Body of pancreas (tissue), 4 donors: ENCODE data around the gene TTC4. TPM values are rescaled to one million over a fixed set of nuclear protein-coding genes. Genes with fewer than 3 reads are reported as not detected.

Experiments used
- ATAC-seq: fragments of 150-250 bp; one replicate; pipeline ENCODE4 v1.9.1; 2016
- DNase-seq, 4 donors: peaks; one replicate each; pipeline ENCODE4 v3.0.0-alpha.2; 2019
- H3K27ac ChIP-seq, 4 donors: fragments of 200-600 bp; sonication (generic); 1 replicate in 3 of 4; 2 replicates in 1 of 4; pipeline versions ENCODE4 v1.5.1 to v1.6.1; 2016 to 2019; ENCODE audit warnings: mild to moderate bottlenecking in 1 of 4, mixed read lengths in 1 of 4, moderate library complexity in 1 of 4
- H3K27me3 ChIP-seq, 2 donors: fragments of 200-600 bp; sonication (generic); one replicate each; pipeline ENCODE4 v1.6.0; 2016; ENCODE audit warnings: mild to moderate bottlenecking in 1 of 2
- H3K36me3 ChIP-seq, 2 donors: fragments of 200-600 bp; sonication (generic); replicated peaks in 1 of 2; 2 replicates each; pipeline ENCODE4 v1.5.1; 2016; ENCODE audit warnings: low read depth in 2 of 2; ENCODE audit not compliant: insufficient read depth in 1 of 2
- H3K4me1 ChIP-seq: fragments of 200-600 bp; sonication (generic); one replicate; pipeline ENCODE4 v1.6.0; 2016
- H3K4me3 ChIP-seq, 2 donors: fragments of 200-600 bp; sonication (generic); 1 replicate in 1 of 2; 2 replicates in 1 of 2; pipeline ENCODE4 v1.5.1; 2016 to 2019
- H3K9me3 ChIP-seq, 3 donors: fragments of 200-600 bp; sonication (generic); 1 replicate in 2 of 3; 2 replicates in 1 of 3; pipeline ENCODE4 v1.5.1; 2016
- CTCF ChIP-seq, 7 experiments: fragments of 450-650 bp in 4 of 7; fragments of 200-600 bp in 3 of 7; sonication (generic) in 3 of 7; IDR thresholded peaks; one replicate each; pipeline ENCODE4 v1.5.1; 2016 to 2019; ENCODE audit warnings: antibody characterized with exemption in 7 of 7
- POLR2A ChIP-seq, 3 donors: fragments of 450-650 bp; IDR thresholded peaks; one replicate each; pipeline ENCODE4 v1.6.1; 2016; ENCODE audit warnings: antibody characterized with exemption in 3 of 3, mild to moderate bottlenecking in 2 of 3
- WGBS, 2 donors: methylation state at CpG; one replicate each; pipeline ENCODE4 v1.1.5; 2017; 5-methylcytosine and 5-hydroxymethylcytosine counted together
- intact Hi-C: fragments of 100-400 bp; cut with DNase I; formaldehyde crosslinking; loops from one replicate; pipeline ENCODE4 v1.15.1; 2023
- total RNA-seq, 2 donors: library from RNA; depleted of rRNA; stranded (reverse); fragments of >200 nt; gene quantifications; one replicate each; pipeline ENCODE4 v1.1.0, GENCODE V29; 2016

The TTC4 gene
- total RNA-seq, 2 donors from 2014 or later = 15.0 to 21.1 TPM

- peaks cover 0 to 16% of the 10 kb centered on the region in 2 donors for H3K36me3 ChIP-seq
- no peaks in the 10 kb centered on the region for H3K27me3 ChIP-seq
- H3K4me3 ChIP-seq = no peak overlapping the region
- ATAC-seq (no peak), DNase-seq (no peak)
- no peak overlapping the region for H3K27ac ChIP-seq
- H3K4me1 ChIP-seq = no peaks in the 10 kb centered on the region
- no peak for TF ChIP-seq CTCF (IDR thresholded peaks at IDR 0.05)
- TF ChIP-seq POLR2A (IDR thresholded peaks at IDR 0.05) = no peak
- intact Hi-C loops = no loop called here
- WGBS, 2 donors = 79 to 91% methylated on average over 4 of the region's 4 CpGs
- no peaks in the 10 kb centered on the region for H3K9me3 ChIP-seq
These were observed 26.6 kb downstream of the TTC4 start for GRCh38 chr1:54742282-54742681.

GRCh38 chr1:54743416-54744226 is 28.0 kb downstream of the TTC4 start:
- intact Hi-C loops = no loop called here
- DNase-seq = no peak
- no peaks in the 10 kb centered on the region for H3K27me3 ChIP-seq
- H3K4me3 ChIP-seq = no peak overlapping the region
- peaks cover 0 to 8% of the 10 kb centered on the region in 2 donors for H3K36me3 ChIP-seq
- H3K27ac ChIP-seq = no peak overlapping the region
- H3K9me3 ChIP-seq = no peaks in the 10 kb centered on the region
- 79 to 89% methylated on average over 7 to 12 of the region's 12 CpGs for WGBS, 2 donors
- TF ChIP-seq POLR2A (IDR thresholded peaks at IDR 0.05) (no peak), CTCF (IDR thresholded peaks at IDR 0.05) (no peak)
- no peaks in the 10 kb centered on the region for H3K4me1 ChIP-seq
- ATAC-seq = no peak

GRCh38 chr1:54744696-54745095 is 29.0 kb downstream of the TTC4 start:
- H3K36me3 ChIP-seq = peaks cover 0 to 4% of the 10 kb centered on the region in 2 donors

DNA sequence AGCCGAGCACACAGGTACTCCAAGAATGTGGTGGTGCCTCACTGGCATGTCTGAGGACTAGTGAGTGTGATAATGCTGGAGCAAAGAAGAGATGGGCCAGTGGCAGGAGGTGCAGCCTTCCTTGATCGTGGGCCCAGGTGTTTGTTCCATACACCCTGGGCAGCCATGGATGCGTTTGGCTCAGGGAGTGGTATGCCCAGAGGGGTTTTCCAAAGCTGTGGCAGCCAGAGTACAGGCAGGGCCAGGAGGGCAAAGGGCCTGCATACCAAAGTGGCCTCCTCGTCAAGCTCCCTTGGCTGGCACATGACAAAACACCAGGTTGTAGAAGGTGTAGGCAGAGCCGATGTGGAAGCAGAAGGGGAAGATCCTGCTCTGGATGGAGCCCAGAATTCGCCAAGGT is 29.6 kb downstream of the TTC4 start:
- DNase-seq (no peak), ATAC-seq (no peak)
- Histone ChIP-seq H3K9me3 (no peaks in the 10 kb centered on the region), H3K4me1 (no peaks in the 10 kb centered on the region), H3K27me3 (no peaks in the 10 kb centered on the region), H3K4me3 (no peak overlapping the region), H3K36me3 (peaks cover 0 to 2% of the 10 kb centered on the region in 2 donors), H3K27ac (no peak overlapping the region)
- TF ChIP-seq CTCF (IDR thresholded peaks at IDR 0.05) (no peak), POLR2A (IDR thresholded peaks at IDR 0.05) (no peak)
- intact Hi-C loops = no loop called here
- WGBS, 2 donors = 83 to 87% methylated on average over 5 to 6 of the region's 6 CpGs

More at GRCh38 chr1:54744696-54745095, 29.0 kb downstream of the TTC4 start:
- DNase-seq = no peak
- Histone ChIP-seq H3K27me3 (no peaks in the 10 kb centered on the region), H3K4me1 (no peaks in the 10 kb centered on the region), H3K27ac (no peak overlapping the region), H3K4me3 (no peak overlapping the region), H3K9me3 (no peaks in the 10 kb centered on the region)
- TF ChIP-seq POLR2A (IDR thresholded peaks at IDR 0.05) = no peak
- TF ChIP-seq CTCF (IDR thresholded peaks at IDR 0.05) = no peak
- 84 to 89% methylated on average over 3 of the region's 3 CpGs for WGBS, 2 donors
- ATAC-seq = no peak
- intact Hi-C loops = no loop called here

GRCh38 chr1:54745864-54746263 is 30.2 kb downstream of the TTC4 start:
- Histone ChIP-seq H3K36me3 (peaks cover 0 to 2% of the 10 kb centered on the region in 2 donors), H3K4me3 (no peak overlapping the region), H3K9me3 (no peaks in the 10 kb centered on the region), H3K4me1 (no peaks in the 10 kb centered on the region), H3K27ac (no peak overlapping the region), H3K27me3 (no peaks in the 10 kb centered on the region)
- 95 to 97% methylated on average over 3 to 4 of the region's 4 CpGs for WGBS, 2 donors
- ATAC-seq (no peak), DNase-seq (no peak)
- intact Hi-C loops = no loop called here
- TF ChIP-seq CTCF (IDR thresholded peaks at IDR 0.05) = no peak
- no peak for TF ChIP-seq POLR2A (IDR thresholded peaks at IDR 0.05)
